ENCODE results near the gene POU2AF1. TPM values are rescaled to one million over a fixed set of nuclear protein-coding genes. Genes with fewer than 3 reads are reported as not detected.

POU2AF1 gene
- total and polyA plus RNA-seq, 4 donors, result 0.21 to 2.0 (median 0.83) TPM

DNA sequence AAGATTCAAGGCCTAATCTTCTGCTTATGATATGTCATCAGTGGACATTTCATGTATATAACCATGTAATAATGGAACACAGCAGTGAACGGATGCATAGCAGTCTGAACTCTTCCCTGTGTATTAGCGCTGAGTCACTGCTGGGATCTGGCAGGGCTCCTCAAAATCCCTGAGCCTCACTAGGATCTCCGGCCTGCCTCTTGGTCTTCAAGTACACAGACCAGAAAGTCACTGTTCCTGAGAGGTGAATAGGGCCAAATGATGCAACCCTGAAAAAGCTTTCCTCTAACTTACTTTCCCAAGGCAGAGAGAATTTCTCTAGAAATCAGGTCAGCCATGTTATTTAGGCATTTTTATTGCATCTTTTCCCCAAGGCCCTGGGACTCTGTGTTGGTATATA, 35.0 kb downstream of the POU2AF1 start:
- H3K9ac ChIP-seq (ENCODE audit: low read depth in 1 of 2, low read length in 2 of 2), result no peak overlapping the region
- no peaks in the 10 kb centered on the region for H3K9me3 ChIP-seq (ENCODE audit: control insufficient read depth in 4 of 4, low read length in 3 of 4)
- no peaks in the 10 kb centered on the region for H3K4me1 ChIP-seq (ENCODE audit: control insufficient read depth in 4 of 4, insufficient read depth in 4 of 4, low read length in 3 of 4)
- no peaks in the 10 kb centered on the region for H3K27me3 ChIP-seq (ENCODE audit: control insufficient read depth in 4 of 4, insufficient read depth in 4 of 4, low read length in 3 of 4)
- no peak overlapping the region for H3K27ac ChIP-seq (ENCODE audit: low read depth in 1 of 2, low read length in 2 of 2)
- DNase-seq (ENCODE audit: low spot score), result no peak
- WGBS, result 71% methylated on average over 3 of the region's 3 CpGs
- no peak overlapping the region for H3K4me3 ChIP-seq (ENCODE audit: low read depth in 1 of 3, low read length in 3 of 3)
- TF ChIP-seq CTCF (IDR thresholded peaks at IDR 0.05; ENCODE audit: low read depth, low read length, missing input control) (no peak), SP1 (IDR thresholded peaks at IDR 0.05) (no peak), GABPA (IDR thresholded peaks at IDR 0.05 in 1 of 2, conservative IDR thresholded peaks at IDR 0.05 in 1 of 2) (no peak), REST (IDR thresholded peaks at IDR 0.05) (no peak), EGR1 (IDR thresholded peaks at IDR 0.05; ENCODE audit: low read depth in 2 of 2) (no peak)
- TF ChIP-seq, protein P1, sequence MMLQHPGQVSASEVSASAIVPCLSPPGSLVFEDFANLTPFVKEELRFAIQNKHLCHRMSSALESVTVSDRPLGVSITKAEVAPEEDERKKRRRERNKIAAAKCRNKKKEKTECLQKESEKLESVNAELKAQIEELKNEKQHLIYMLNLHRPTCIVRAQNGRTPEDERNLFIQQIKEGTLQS (IDR thresholded peaks at IDR 0.05), result no peak
- no peaks in the 10 kb centered on the region for H3K36me3 ChIP-seq (ENCODE audit: control insufficient read depth in 4 of 4, insufficient read depth in 3 of 4, low read depth in 1 of 4, low read length in 3 of 4)

DNA sequence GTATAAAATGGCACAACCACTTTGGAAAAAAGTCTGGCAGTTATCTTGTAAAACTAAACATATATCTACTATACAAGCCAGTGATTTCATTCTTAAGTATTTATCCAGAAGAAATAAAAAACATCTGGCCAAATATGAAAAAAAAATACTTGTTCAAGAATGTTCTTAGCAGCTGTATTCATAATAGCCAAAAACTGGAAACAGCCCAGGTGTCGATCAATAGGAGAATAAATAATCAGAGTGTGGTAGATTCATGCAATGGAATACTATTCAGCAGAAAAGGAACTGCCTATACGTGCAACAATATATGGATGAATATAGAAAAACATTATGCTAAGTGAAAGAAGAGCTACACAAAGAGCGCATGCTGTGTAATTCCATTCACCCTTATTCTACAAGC, 36.7 kb downstream of the POU2AF1 start:
- no peak for DNase-seq (ENCODE audit: low spot score)
- no peaks in the 10 kb centered on the region for H3K9me3 ChIP-seq (ENCODE audit: control insufficient read depth in 4 of 4, low read length in 3 of 4)
- no peak overlapping the region for H3K27ac ChIP-seq (ENCODE audit: low read depth in 1 of 2, low read length in 2 of 2)
- no peaks in the 10 kb centered on the region for H3K36me3 ChIP-seq (ENCODE audit: control insufficient read depth in 4 of 4, insufficient read depth in 3 of 4, low read depth in 1 of 4, low read length in 3 of 4)
- no peaks in the 10 kb centered on the region for H3K4me1 ChIP-seq (ENCODE audit: control insufficient read depth in 4 of 4, insufficient read depth in 4 of 4, low read length in 3 of 4)
- no peaks in the 10 kb centered on the region for H3K27me3 ChIP-seq (ENCODE audit: control insufficient read depth in 4 of 4, insufficient read depth in 4 of 4, low read length in 3 of 4)
- 62% methylated on average over 3 of the region's 3 CpGs for WGBS
- TF ChIP-seq FOXA2 (IDR thresholded peaks at IDR 0.05), result no peak
- no peak for TF ChIP-seq RXRA (IDR thresholded peaks at IDR 0.05)
- TF ChIP-seq SP1 (IDR thresholded peaks at IDR 0.05), result no peak
- no peak for TF ChIP-seq HNF4G (IDR thresholded peaks at IDR 0.05)
- TF ChIP-seq FOXA1 (IDR thresholded peaks at IDR 0.05), result no peak
- no peak for TF ChIP-seq NR2F2 (IDR thresholded peaks at IDR 0.05)
- no peak for TF ChIP-seq EGR1 (IDR thresholded peaks at IDR 0.05; ENCODE audit: low read depth in 2 of 2)
- no peak overlapping the region for H3K4me3 ChIP-seq (ENCODE audit: low read depth in 1 of 3, low read length in 3 of 3)
- H3K9ac ChIP-seq (ENCODE audit: low read depth in 1 of 2, low read length in 2 of 2), result no peak overlapping the region

DNA sequence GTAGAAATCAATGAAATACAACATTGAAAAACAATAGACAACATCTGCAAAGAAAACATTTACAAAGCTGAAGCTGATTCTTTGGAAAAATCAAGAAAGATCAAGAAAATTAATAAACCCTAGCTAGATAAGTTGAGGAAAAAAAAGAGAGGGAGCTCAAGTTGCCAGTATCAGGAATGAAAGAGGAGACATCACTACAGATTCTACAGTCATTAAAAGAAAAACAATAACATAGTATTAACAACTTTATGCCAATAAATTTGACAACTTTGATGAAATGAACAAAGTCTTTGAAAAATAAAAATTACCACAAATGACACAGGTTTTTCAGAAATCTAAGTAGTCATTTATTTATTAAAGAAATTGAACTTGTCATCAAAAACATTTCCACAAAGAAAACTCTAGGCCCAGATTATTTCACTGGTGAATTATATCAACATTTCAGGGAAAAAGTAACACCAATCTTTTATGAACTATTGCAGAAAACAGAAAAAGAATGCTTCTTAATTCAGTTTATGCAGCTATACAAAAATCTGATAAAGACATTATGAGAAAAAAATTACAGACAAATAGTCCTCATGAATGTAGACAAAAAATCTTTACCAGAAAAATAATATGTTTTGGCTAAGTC, 39.2 kb downstream of the POU2AF1 start:
- DNase-seq (ENCODE audit: low spot score), result no peak
- no peak for TF ChIP-seq NR2F2 (IDR thresholded peaks at IDR 0.05)
- no peak overlapping the region for H3K9ac ChIP-seq (ENCODE audit: low read depth in 1 of 2, low read length in 2 of 2)
- H3K4me3 ChIP-seq (ENCODE audit: low read depth in 1 of 3, low read length in 3 of 3), result no peak overlapping the region
- no peaks in the 10 kb centered on the region for H3K36me3 ChIP-seq (ENCODE audit: control insufficient read depth in 4 of 4, insufficient read depth in 3 of 4, low read depth in 1 of 4, low read length in 3 of 4)
- peaks cover 9 to 22% (median 21%) of the 10 kb centered on the region in 4 donors for H3K4me1 ChIP-seq (ENCODE audit: control insufficient read depth in 4 of 4, insufficient read depth in 4 of 4, low read length in 3 of 4)
- H3K9me3 ChIP-seq (ENCODE audit: control insufficient read depth in 4 of 4, low read length in 3 of 4), result no peaks in the 10 kb centered on the region
- no peaks in the 10 kb centered on the region for H3K27me3 ChIP-seq (ENCODE audit: control insufficient read depth in 4 of 4, insufficient read depth in 4 of 4, low read length in 3 of 4)
- H3K27ac ChIP-seq (ENCODE audit: low read depth in 1 of 2, low read length in 2 of 2), result no peak overlapping the region

All from liver (tissue), 9 donors.